GM19239 (cell line): ENCODE results near the gene THRAP3.
"Not testable (repeated sequence)": the region's sequence is repeated elsewhere in the genome, so short reads cannot be mapped to it uniquely, and the experiment has no call there.

Source experiments
- DNase-seq: peaks from one replicate; pipeline ENCODE4 v3.0.0; 2011; ENCODE audit warnings: low spot score; ENCODE audit not compliant: insufficient read length
- FAIRE-seq: peaks from 2 replicates; lab custom pipeline; 2011; peaks lifted over from hg19 to GRCh38; lab: Jason Lieb, UNC

THRAP3 gene

GRCh38 chr1:36247538-36247937, 23.3 kb downstream of the THRAP3 start:
- FAIRE-seq (no peak), DNase-seq (no peak)

- FAIRE-seq, result no peak
- no peak for DNase-seq
These were observed 24.1 kb downstream of the THRAP3 start for GRCh38 chr1:36248250-36248894.

GRCh38 chr1:36251794-36252481, 27.7 kb downstream of the THRAP3 start:
- FAIRE-seq (no peak), DNase-seq (no peak)

- not testable (repeated sequence) for FAIRE-seq, DNase-seq
These were observed 28.2 kb downstream of the THRAP3 start for GRCh38 chr1:36252482-36252824.

GRCh38 chr1:36253161-36253862, 29.1 kb downstream of the THRAP3 start:
- FAIRE-seq (no peak), DNase-seq (no peak)

GRCh38 chr1:36256558-36257374, 32.5 kb downstream of the THRAP3 start:
- no peak for FAIRE-seq
- no peak for DNase-seq

- FAIRE-seq, result no peak
- DNase-seq, result no peak
These were observed 33.1 kb downstream of the THRAP3 start for GRCh38 chr1:36257375-36257767.

- FAIRE-seq, result no peak
These were observed 34.7 kb downstream of the THRAP3 start for GRCh38 chr1:36258960-36259344.

GRCh38 chr1:36268981-36269380, 44.7 kb downstream of the THRAP3 start:
- FAIRE-seq (no peak), DNase-seq (no peak)

More at GRCh38 chr1:36258960-36259344, 34.7 kb downstream of the THRAP3 start:
- no peak for DNase-seq

- FAIRE-seq (no peak), DNase-seq (no peak)
These were observed 45.2 kb downstream of the THRAP3 start for GRCh38 chr1:36269408-36269838.

GRCh38 chr1:36273024-36273423, 48.8 kb downstream of the THRAP3 start:
- DNase-seq (no peak), FAIRE-seq (no peak)

- FAIRE-seq (no peak), DNase-seq (no peak)
These were observed 50.0 kb downstream of the THRAP3 start for GRCh38 chr1:36274201-36274600.

- FAIRE-seq (no peak), DNase-seq (no peak)
These were observed 52.4 kb downstream of the THRAP3 start for GRCh38 chr1:36276688-36277087.

- FAIRE-seq (no peak), DNase-seq (no peak)
These were observed 55.0 kb downstream of the THRAP3 start for GRCh38 chr1:36279110-36279788.

GRCh38 chr1:36279789-36280296, 55.6 kb downstream of the THRAP3 start:
- DNase-seq (no peak), FAIRE-seq (no peak)

GRCh38 chr1:36284061-36284460, 59.8 kb downstream of the THRAP3 start:
- no peak for DNase-seq
- no peak for FAIRE-seq

- FAIRE-seq (no peak), DNase-seq (no peak)
These were observed 60.3 kb downstream of the THRAP3 start for GRCh38 chr1:36284517-36284916.

GRCh38 chr1:36285443-36286101, 61.3 kb downstream of the THRAP3 start:
- peak; percentile 87 for FAIRE-seq
- DNase-seq, result peak; percentile 58

GRCh38 chr1:36286802-36287201, 62.6 kb downstream of the THRAP3 start:
- DNase-seq, result no peak
- FAIRE-seq, result no peak
